ENCODE data around the gene PPP2R2D.

PPP2R2D gene

GRCh38 chr10:131900350-131901152 lies at the start of gene PPP2R2D:
PPP2R2D (plus strand) TSS chr10:131901008; CDS start chr10:131901149, 141 bp downstream.
- DNase-seq: peak; percentile 38

- no peak for DNase-seq
These were observed 49.5 kb upstream of the PPP2R2D start for GRCh38 chr10:131851346-131851745.

- no peak for DNase-seq
These were observed 48.5 kb upstream of the PPP2R2D start for GRCh38 chr10:131852176-131852822.

GRCh38 chr10:131852823-131853609 lies 47.8 kb upstream of the PPP2R2D start:
- DNase-seq: no peak

- DNase-seq: no peak
These were observed 47.2 kb upstream of the PPP2R2D start for GRCh38 chr10:131853610-131853964.

GRCh38 chr10:131854579-131855335 lies 46.1 kb upstream of the PPP2R2D start:
- no peak for DNase-seq

- DNase-seq: no peak
These were observed 45.1 kb upstream of the PPP2R2D start for GRCh38 chr10:131855461-131856401.

GRCh38 chr10:131856441-131857094 lies 44.2 kb upstream of the PPP2R2D start:
- no peak for DNase-seq

GRCh38 chr10:131857156-131858117 lies 43.4 kb upstream of the PPP2R2D start:
- DNase-seq: no peak

GRCh38 chr10:131858118-131858515 lies 42.7 kb upstream of the PPP2R2D start:
- DNase-seq: no peak

- no peak for DNase-seq
These were observed 42.0 kb upstream of the PPP2R2D start for GRCh38 chr10:131858583-131859340.

GRCh38 chr10:131859341-131860020 lies 41.3 kb upstream of the PPP2R2D start:
- no peak for DNase-seq

- DNase-seq: no peak
These were observed 40.5 kb upstream of the PPP2R2D start for GRCh38 chr10:131860311-131860710.

GRCh38 chr10:131860806-131861440 lies 39.9 kb upstream of the PPP2R2D start:
- DNase-seq: no peak

GRCh38 chr10:131862548-131862947 lies 38.3 kb upstream of the PPP2R2D start:
- DNase-seq: no peak

GRCh38 chr10:131865223-131865917 lies 35.4 kb upstream of the PPP2R2D start:
- no peak for DNase-seq

- DNase-seq: no peak
These were observed 34.1 kb upstream of the PPP2R2D start for GRCh38 chr10:131866673-131867072.
